ENCODE data around the gene CC2D1A. TPM values are rescaled to one million over a fixed set of nuclear protein-coding genes. Genes with fewer than 3 reads are reported as not detected.

CC2D1A gene
- total RNA-seq, 1 donor from 2014 or later, result 35.4 TPM

- Mint-ChIP-seq H3K9me3 (no peaks in the 10 kb centered on the region), H3K4me3 (no peak overlapping the region), H3K27ac (no peak overlapping the region), H3K4me1 (ENCODE audit: unreplicated experiment) (no peaks in the 10 kb centered on the region), H3K36me3 (peaks cover 23% of the 10 kb centered on the region), H3K27me3 (no peaks in the 10 kb centered on the region)
- no peak for DNase-seq (ENCODE audit: extremely low spot score, unreplicated experiment)
- TF ChIP-seq CTCF (conservative IDR thresholded peaks at IDR 0.05), result no peak
Measured at GRCh38 chr19:13926010-13926409, 20.0 kb downstream of the CC2D1A start.

DNA sequence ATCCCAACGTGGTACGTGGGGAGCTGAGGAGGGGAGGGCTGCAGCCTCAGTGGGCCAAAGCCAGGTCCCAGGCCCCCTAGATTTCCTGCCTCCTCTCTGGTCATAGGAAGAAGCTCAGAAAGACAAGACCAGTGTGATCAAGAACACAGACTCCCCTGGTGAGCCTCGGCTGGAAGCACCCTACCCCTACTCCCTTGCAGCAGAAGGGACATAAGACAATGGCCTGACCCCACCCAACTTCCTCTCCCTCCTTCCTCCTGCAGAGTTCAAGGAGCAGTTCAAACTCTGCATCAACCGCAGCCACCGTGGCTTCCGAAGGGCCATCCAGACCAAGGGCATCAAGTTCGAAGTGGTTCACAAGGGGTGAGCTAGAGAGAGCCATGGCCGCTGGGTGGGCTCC is 20.7 kb downstream of the CC2D1A start:
- H3K4me3 Mint-ChIP-seq, result no peak overlapping the region
- H3K27ac Mint-ChIP-seq, result no peak overlapping the region
- H3K9me3 Mint-ChIP-seq, result no peaks in the 10 kb centered on the region
- TF ChIP-seq CTCF (conservative IDR thresholded peaks at IDR 0.05), result no peak
- H3K4me1 Mint-ChIP-seq (ENCODE audit: unreplicated experiment), result no peaks in the 10 kb centered on the region
- no peak for DNase-seq (ENCODE audit: extremely low spot score, unreplicated experiment)
- peaks cover 16% of the 10 kb centered on the region for H3K36me3 Mint-ChIP-seq
- no peaks in the 10 kb centered on the region for H3K27me3 Mint-ChIP-seq

DNA sequence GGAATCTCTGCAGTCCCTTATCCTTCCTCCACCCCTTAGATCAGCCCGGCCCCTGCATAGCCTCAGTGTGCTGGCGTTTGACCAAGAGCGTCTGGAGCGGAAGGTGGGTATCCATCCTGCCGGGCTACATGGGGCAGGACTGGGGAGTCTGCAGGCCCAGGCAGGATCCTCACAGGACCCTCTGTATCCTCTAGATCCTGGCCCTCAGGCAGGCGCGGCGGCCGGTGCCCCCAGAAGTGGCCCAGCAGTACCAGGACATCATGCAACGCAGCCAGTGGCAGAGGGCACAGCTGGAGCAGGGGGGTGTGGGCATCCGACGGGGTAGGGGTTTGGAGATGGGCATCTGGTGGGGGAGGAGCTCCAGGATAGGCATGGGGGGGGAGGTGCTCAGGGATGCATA is 23.3 kb downstream of the CC2D1A start:
- peaks cover 9% of the 10 kb centered on the region for H3K27me3 Mint-ChIP-seq
- no peak overlapping the region for H3K27ac Mint-ChIP-seq
- no peak overlapping the region for H3K4me3 Mint-ChIP-seq
- no peak for TF ChIP-seq CTCF (conservative IDR thresholded peaks at IDR 0.05)
- H3K9me3 Mint-ChIP-seq, result no peaks in the 10 kb centered on the region
- H3K4me1 Mint-ChIP-seq (ENCODE audit: unreplicated experiment), result peaks cover 8% of the 10 kb centered on the region
- DNase-seq (ENCODE audit: extremely low spot score, unreplicated experiment), result no peak
- H3K36me3 Mint-ChIP-seq, result peaks cover 7% of the 10 kb centered on the region

- H3K4me3 Mint-ChIP-seq, result no peak overlapping the region
- no peak for DNase-seq (ENCODE audit: extremely low spot score, unreplicated experiment)
- TF ChIP-seq CTCF (conservative IDR thresholded peaks at IDR 0.05), result no peak
- H3K36me3 Mint-ChIP-seq, result peaks cover 4% of the 10 kb centered on the region
- H3K4me1 Mint-ChIP-seq (ENCODE audit: unreplicated experiment), result peaks cover 8% of the 10 kb centered on the region
- no peaks in the 10 kb centered on the region for H3K9me3 Mint-ChIP-seq
- H3K27ac Mint-ChIP-seq, result no peak overlapping the region
- peaks cover 11% of the 10 kb centered on the region for H3K27me3 Mint-ChIP-seq
Measured at GRCh38 chr19:13929956-13930355, 24.0 kb downstream of the CC2D1A start.

DNA sequence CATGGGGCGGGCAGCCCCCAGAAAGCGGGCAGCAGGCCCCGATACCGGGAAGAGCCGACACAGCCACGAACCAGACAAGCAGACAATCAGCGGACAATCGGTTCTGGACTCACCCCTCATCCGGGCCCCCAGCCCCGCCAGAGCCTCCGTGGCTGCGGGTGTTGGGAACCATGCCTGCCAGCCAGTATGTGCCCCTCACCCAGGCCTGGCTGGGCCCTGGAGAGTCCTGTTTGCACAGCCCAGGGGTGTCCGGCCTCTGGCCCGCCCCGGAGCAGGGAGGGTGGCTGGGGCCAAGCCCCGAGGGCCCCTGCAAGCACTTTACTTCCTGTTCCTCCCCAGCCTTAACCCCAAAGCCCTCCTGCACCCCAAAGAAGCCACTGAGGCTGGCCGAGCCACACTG is 24.4 kb downstream of the CC2D1A start:
- H3K9me3 Mint-ChIP-seq, result no peaks in the 10 kb centered on the region
- H3K36me3 Mint-ChIP-seq, result no peaks in the 10 kb centered on the region
- H3K27ac Mint-ChIP-seq, result no peak overlapping the region
- no peak for TF ChIP-seq CTCF (conservative IDR thresholded peaks at IDR 0.05)
- no peak overlapping the region for H3K4me3 Mint-ChIP-seq
- peaks cover 8% of the 10 kb centered on the region for H3K4me1 Mint-ChIP-seq (ENCODE audit: unreplicated experiment)
- no peak for DNase-seq (ENCODE audit: extremely low spot score, unreplicated experiment)
- peaks cover 11% of the 10 kb centered on the region for H3K27me3 Mint-ChIP-seq
